Esophagus muscularis mucosa (tissue), 4 donors: ENCODE measurements around the gene ZNF280B.

Source experiments
- CTCF ChIP-seq, 3 experiments: fragments of 200-600 bp in 2 of 3; fragments of 450-650 bp in 1 of 3; sonication (generic) in 2 of 3; IDR thresholded peaks; one replicate each; pipeline ENCODE4 v1.5.1; 2017 to 2019; ENCODE audit warnings: antibody characterized with exemption in 3 of 3, mild to moderate bottlenecking in 2 of 3, moderate library complexity in 1 of 3
- EP300 ChIP-seq: sonication (generic); formaldehyde crosslinking; IDR thresholded peaks from one replicate; pipeline ENCODE4 v1.6.1; 2017; ENCODE audit warnings: antibody characterized with exemption
- POLR2A ChIP-seq: fragments of 450-650 bp; IDR thresholded peaks from one replicate; pipeline ENCODE4 v1.6.1; 2017; ENCODE audit warnings: antibody characterized with exemption, moderate library complexity, mild to moderate bottlenecking, low read depth
- POLR2AphosphoS5 ChIP-seq, 2 donors: sonication (generic); formaldehyde crosslinking; IDR thresholded peaks; one replicate each; pipeline ENCODE4 v1.6.1; 2017; ENCODE audit warnings: antibody characterized with exemption in 2 of 2

GRCh38 chr22:22487869-22488597 is 20.5 kb downstream of the ZNF280B start:
- no peak for TF ChIP-seq POLR2AphosphoS5 (IDR thresholded peaks at IDR 0.05)
- TF ChIP-seq CTCF (IDR thresholded peaks at IDR 0.05) = no peak
- TF ChIP-seq POLR2A = no peak
- TF ChIP-seq EP300 = no peak
